Progenitor cell of endocrine pancreas (in vitro differentiated cells): ENCODE data around the gene TMEM127. TPM values are rescaled to one million over a fixed set of nuclear protein-coding genes. Genes with fewer than 3 reads are reported as not detected.
"Not testable (repeated sequence)": the region's sequence is repeated elsewhere in the genome, so short reads cannot be mapped to it uniquely, and the experiment has no call there.

Source experiments
- DNase-seq: peaks from one replicate; pipeline ENCODE4 v3.0.0; 2021; ENCODE audit warnings: low spot score; ENCODE audit not compliant: unreplicated experiment
- H3K27ac Mint-ChIP-seq: 2 replicates; pipeline ENCODE4 v1.8.0; 2021; ENCODE audit warnings: mild to moderate bottlenecking, moderate library complexity, mixed read lengths
- H3K27me3 Mint-ChIP-seq: 2 replicates; pipeline ENCODE4 v1.8.0; 2021; ENCODE audit warnings: mixed read lengths
- H3K36me3 Mint-ChIP-seq: 2 replicates; pipeline ENCODE4 v1.8.0; 2022; ENCODE audit warnings: mixed read lengths; ENCODE audit not compliant: insufficient read depth
- H3K4me1 Mint-ChIP-seq: 2 replicates; pipeline ENCODE4 v1.8.0; 2021; ENCODE audit warnings: low read depth, mixed read lengths
- H3K4me3 Mint-ChIP-seq: 2 replicates; pipeline ENCODE4 v1.8.0; 2021; ENCODE audit warnings: low read depth, mild to moderate bottlenecking, moderate library complexity, mixed read lengths
- H3K9me3 Mint-ChIP-seq: 2 replicates; pipeline ENCODE4 v1.8.0; 2021; ENCODE audit warnings: low read depth, mixed read lengths
- total RNA-seq: library from RNA; stranded (reverse); gene quantifications from 2 replicates; pipeline ENCODE4 v1.2.1, GENCODE V29; 2021
- TF ChIP-seq, protein P1 (sequence below): fragments of 200-600 bp; sonication (generic); IDR thresholded peaks from one replicate; pipeline ENCODE4 v1.5.0; 2021; ENCODE audit warnings: antibody characterized with exemption, mild to moderate bottlenecking; ENCODE audit not compliant: unreplicated experiment

Gene TMEM127
- total RNA-seq, 1 donor from 2014 or later: 37.2 TPM

DNA sequence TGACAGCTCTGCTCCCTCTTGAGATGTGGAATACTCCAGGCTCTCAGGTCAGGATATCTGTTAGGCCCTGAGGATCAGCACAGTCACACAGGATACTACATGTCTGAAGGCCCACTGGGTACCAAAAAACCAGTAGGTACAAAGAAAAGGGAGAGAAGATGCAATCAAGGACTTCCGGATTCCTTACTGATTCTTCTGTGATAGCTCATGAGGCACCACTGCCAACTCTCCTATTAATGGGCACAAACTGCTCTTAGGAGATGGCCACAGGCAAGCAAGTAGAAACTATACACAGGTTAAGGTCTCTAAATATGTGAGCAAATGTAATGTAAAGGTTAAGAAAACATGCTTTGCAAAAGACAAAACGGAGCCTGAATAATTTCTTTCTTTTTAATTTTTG, 3.5 kb downstream of the TMEM127 start:
- Mint-ChIP-seq H3K4me1 (peaks cover 33% of the 10 kb centered on the region), H3K27ac (no peak overlapping the region), H3K27me3 (no peaks in the 10 kb centered on the region), H3K36me3 (no peaks in the 10 kb centered on the region), H3K4me3 (no peak overlapping the region), H3K9me3 (no peaks in the 10 kb centered on the region)
- no peak for DNase-seq
- TF ChIP-seq, protein P1, sequence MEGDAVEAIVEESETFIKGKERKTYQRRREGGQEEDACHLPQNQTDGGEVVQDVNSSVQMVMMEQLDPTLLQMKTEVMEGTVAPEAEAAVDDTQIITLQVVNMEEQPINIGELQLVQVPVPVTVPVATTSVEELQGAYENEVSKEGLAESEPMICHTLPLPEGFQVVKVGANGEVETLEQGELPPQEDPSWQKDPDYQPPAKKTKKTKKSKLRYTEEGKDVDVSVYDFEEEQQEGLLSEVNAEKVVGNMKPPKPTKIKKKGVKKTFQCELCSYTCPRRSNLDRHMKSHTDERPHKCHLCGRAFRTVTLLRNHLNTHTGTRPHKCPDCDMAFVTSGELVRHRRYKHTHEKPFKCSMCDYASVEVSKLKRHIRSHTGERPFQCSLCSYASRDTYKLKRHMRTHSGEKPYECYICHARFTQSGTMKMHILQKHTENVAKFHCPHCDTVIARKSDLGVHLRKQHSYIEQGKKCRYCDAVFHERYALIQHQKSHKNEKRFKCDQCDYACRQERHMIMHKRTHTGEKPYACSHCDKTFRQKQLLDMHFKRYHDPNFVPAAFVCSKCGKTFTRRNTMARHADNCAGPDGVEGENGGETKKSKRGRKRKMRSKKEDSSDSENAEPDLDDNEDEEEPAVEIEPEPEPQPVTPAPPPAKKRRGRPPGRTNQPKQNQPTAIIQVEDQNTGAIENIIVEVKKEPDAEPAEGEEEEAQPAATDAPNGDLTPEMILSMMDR: no peak

DNA sequence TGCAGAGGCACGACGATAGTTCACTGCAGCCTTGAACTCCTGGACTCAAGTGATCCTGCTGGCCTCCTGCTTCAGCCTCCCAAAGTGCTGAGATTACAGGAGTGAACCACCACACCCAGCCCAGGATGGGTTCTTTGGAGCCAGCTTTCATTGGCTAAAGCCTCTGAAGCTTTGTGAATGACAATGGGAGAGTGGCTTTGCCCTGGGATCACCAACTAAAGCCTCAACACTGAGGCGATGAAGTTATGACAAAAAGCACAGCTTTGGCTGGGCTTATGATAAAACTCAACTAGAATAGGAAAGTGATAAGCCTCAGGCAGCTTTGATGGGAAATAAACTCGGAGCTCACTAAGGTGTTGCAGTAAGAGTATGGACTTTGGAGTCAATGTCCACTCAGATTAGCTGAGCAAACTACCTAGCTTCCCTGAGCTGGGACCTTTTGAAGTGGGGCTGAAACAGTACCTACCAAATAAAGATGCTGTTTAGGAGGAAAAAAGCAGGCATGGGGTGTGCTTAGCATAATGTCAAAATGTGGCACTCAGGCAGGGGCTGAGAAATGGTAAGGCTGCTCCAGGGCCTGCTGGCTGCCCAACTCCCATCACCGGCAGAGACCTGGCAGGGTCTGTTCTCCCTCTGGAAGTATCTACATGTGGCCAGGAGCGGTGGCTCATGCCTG, 4.3 kb downstream of the TMEM127 start:
- Mint-ChIP-seq H3K36me3 (no peaks in the 10 kb centered on the region), H3K4me3 (no peak overlapping the region), H3K27me3 (no peaks in the 10 kb centered on the region), H3K4me1 (peaks cover 27% of the 10 kb centered on the region), H3K27ac (peak overlapping the region; percentile 37), H3K9me3 (no peaks in the 10 kb centered on the region)
- TF ChIP-seq, protein P1: no peak
- no peak for DNase-seq

DNA sequence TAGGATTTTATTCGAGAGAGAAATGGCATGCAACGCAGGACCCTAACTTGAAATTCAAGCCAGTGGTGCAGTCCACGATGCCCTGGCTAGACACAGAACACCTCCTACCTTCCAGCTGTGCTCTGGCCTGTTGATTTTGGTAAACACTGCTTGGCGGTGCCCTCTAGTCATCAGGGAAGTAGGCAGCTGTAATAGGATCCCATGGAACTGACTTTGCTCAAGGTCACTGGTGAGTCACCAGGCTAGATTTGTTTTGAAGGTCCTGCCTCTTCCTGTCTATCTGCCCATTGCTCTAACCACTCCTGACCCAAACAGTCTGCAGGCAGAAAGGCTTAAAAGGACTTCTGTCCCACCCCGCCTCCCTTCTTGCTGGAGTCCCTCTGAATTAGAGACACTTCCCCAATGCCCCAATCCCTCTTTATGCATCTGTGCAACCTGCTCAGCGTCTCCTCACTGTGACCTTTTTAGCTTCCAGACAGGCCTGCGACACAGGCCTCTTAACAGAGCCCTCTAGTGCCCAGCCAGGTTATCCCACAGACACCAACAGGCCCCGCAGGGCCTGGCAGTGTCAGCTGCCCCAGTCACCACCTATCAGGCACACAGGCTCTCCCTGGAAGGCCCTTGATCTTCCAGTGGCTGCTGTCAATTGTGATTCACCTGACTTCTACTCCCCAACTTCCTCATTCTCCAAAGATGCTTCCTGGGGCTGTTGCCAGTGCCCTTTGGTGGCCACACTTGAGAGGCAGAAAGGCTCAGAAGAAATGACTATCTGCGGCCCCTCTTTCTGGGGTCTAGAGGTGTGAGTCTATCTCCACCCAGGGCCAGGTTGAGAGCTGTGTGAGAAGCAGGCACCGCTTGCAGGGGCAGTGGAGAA, 5.2 kb downstream of the TMEM127 start:
- no peak overlapping the region for H3K4me3 Mint-ChIP-seq
- peaks cover 25% of the 10 kb centered on the region for H3K4me1 Mint-ChIP-seq
- TF ChIP-seq, protein P1: peak; percentile 42
- no peaks in the 10 kb centered on the region for H3K9me3 Mint-ChIP-seq
- H3K27me3 Mint-ChIP-seq: no peaks in the 10 kb centered on the region
- H3K27ac Mint-ChIP-seq: peak overlapping the region; percentile 92
- no peaks in the 10 kb centered on the region for H3K36me3 Mint-ChIP-seq
- DNase-seq: no peak

DNA sequence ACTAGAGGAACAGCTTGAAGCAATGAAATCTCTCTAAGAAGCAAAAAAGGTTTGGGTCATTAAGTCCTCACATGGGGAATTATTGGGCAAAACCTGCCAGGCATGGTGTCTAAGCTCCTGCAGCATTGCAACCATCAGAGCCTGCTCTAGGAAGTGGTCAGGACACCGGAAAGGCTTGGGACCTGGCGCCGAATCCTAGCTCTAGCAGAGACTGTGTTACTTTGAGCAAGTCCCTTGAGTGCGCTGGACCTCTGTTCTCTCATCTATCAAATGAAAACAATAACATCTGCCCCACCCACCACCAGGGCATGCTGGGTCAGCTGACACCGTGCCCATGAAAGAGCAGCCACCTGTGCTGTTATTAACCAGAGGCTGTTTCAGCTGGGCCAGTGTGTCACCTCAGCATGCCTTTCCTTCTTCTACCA, 6.3 kb downstream of the TMEM127 start:
- DNase-seq: no peak
- Mint-ChIP-seq H3K27ac (peak overlapping the region; percentile 88), H3K9me3 (no peaks in the 10 kb centered on the region), H3K27me3 (no peaks in the 10 kb centered on the region), H3K36me3 (peaks cover 2% of the 10 kb centered on the region), H3K4me1 (peaks cover 22% of the 10 kb centered on the region), H3K4me3 (no peak overlapping the region)
- TF ChIP-seq, protein P1: no peak

DNA sequence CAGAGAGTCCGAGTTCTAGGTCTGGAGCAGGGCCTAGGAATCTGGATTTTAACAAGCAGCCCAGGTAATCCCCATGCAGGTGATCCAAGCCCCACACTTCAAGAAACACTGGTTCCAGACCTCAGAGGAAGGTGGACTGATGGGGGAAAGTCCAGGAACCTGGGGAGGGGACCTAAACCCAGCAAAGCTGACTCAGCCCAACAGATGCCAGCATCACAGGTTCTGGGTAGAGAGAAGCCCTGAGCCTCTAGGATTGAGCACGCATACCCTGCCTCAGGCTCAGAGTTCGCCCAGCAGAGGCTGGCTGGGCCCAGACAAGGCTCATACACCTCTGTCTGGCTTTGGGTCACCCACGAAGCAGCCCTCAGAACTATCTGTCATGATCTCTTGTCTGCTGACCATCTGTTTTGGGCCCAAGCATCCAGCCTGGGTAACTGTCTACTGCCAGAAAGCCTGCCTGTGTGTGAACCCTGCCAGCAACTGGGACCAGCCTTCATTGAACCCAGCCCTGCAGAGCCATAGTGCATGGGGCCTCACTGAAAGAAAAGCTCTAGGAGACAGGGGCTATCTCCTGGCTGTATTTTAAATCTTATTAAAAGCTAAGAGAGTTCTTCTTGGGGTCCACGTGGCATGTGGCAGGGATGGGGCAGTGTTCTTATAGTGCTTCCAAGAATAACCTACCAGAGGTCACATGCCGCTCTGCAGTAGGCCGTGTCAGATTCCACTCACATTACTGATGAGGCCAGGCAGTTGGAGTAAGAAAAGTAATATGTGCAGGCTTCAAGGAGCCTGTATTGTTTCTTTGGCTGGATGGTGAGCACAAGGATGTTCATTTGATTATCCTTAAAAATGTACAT, 7.4 kb downstream of the TMEM127 start:
- peak overlapping the region; percentile 67 for H3K27ac Mint-ChIP-seq

DNA sequence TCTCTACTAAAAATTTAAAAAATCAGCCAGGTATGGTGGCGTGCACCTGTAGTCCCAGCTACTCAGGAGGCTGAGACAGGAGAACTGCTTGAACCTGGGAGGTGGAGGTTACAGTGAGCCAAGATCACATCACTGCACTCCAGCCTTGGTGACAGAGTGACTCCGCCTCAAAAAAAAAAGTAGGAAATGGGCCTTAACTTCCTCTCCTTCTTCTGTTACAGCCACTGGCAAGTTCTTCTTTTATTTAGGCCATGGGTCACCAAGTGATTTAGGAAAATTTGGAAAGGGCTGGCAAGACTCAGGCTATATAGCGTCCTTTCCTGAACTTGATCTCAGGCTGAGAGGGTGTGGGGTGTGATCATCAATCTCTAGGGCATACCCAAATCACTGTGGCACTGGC, 8.1 kb downstream of the TMEM127 start:
- not testable (repeated sequence) for H3K27me3 Mint-ChIP-seq, H3K27ac Mint-ChIP-seq, H3K36me3 Mint-ChIP-seq, H3K4me3 Mint-ChIP-seq, DNase-seq, H3K9me3 Mint-ChIP-seq
- H3K4me1 Mint-ChIP-seq: peaks cover 17% of the 10 kb centered on the region

More for the DNA sequence above, 7.4 kb downstream of the TMEM127 start:
- H3K9me3 Mint-ChIP-seq: no peaks in the 10 kb centered on the region
- peaks cover 17% of the 10 kb centered on the region for H3K4me1 Mint-ChIP-seq
- H3K4me3 Mint-ChIP-seq: no peak overlapping the region
- no peak for DNase-seq
- H3K36me3 Mint-ChIP-seq: peaks cover 6% of the 10 kb centered on the region
- no peaks in the 10 kb centered on the region for H3K27me3 Mint-ChIP-seq
- TF ChIP-seq, protein P1: no peak
